A673 (cell line): ENCODE data around the gene ENOX1. TPM values are rescaled to one million over a fixed set of nuclear protein-coding genes. Genes with fewer than 3 reads are reported as not detected.

Source experiments
- BruUV-seq: library from RNA; stranded (reverse); fragments of 400-500 nt; replicated peaks from 2 replicates; lab custom pipeline; 2021; lab: Mats Ljungman, UMichigan
- CTCF ChIA-PET: fragments of 300-600 bp; sonication (Branson Sonifier 250); formaldehyde crosslinking; loops from one replicate; lab custom pipeline; 2022; ENCODE audit warnings: antibody characterized with exemption; lab: Charles Lee
- POLR2A ChIA-PET: fragments of 300-600 bp; sonication (Branson Sonifier 250); formaldehyde crosslinking; loops from one replicate; lab custom pipeline; 2022; ENCODE audit warnings: antibody characterized with exemption; ENCODE audit not compliant: low non-redundant PET; lab: Charles Lee
- DNase-seq: peaks from one replicate; pipeline ENCODE4 v3.0.0-alpha.2; 2015; ENCODE audit warnings: low spot score
- H3K27ac ChIP-seq: fragments of 200-600 bp; sonication (generic); 2 replicates; pipeline ENCODE4 v1.5.1; 2016; ENCODE audit warnings: mixed run types, low read depth, mild to moderate bottlenecking, mixed read lengths, antibody characterized with exemption, low read length; ENCODE audit not compliant: poor library complexity, severe bottlenecking
- H3K27me3 ChIP-seq: fragments of 200-600 bp; sonication (generic); replicated peaks from 2 replicates; pipeline ENCODE4 v1.6.1; 2017; ENCODE audit warnings: mixed run types, low read depth, mild to moderate bottlenecking, mixed read lengths, antibody characterized with exemption, low read length; ENCODE audit not compliant: insufficient read depth, poor library complexity
- H3K36me3 ChIP-seq: fragments of 200-600 bp; sonication (generic); 2 replicates; pipeline ENCODE4 v1.6.1; 2016; ENCODE audit warnings: mixed run types, mild to moderate bottlenecking, mixed read lengths, antibody characterized with exemption, low read length; ENCODE audit not compliant: insufficient read depth, poor library complexity, severe bottlenecking
- H3K4me1 ChIP-seq: fragments of 200-600 bp; sonication (generic); 2 replicates; pipeline ENCODE4 v1.6.1; 2017; ENCODE audit warnings: mixed run types, mild to moderate bottlenecking, mixed read lengths, antibody characterized with exemption, low read length; ENCODE audit not compliant: insufficient read depth, poor library complexity, severe bottlenecking
- H3K4me3 ChIP-seq: fragments of 200-600 bp; sonication (generic); 2 replicates; pipeline ENCODE4 v1.5.1; 2016; ENCODE audit warnings: low read depth, mixed run types, mild to moderate bottlenecking, mixed read lengths, low read length; ENCODE audit not compliant: poor library complexity, severe bottlenecking
- H3K9me3 ChIP-seq: fragments of 200-600 bp; sonication (generic); 2 replicates; pipeline ENCODE4 v1.6.1; 2016; ENCODE audit warnings: mixed run types, low read depth, mild to moderate bottlenecking, mixed read lengths, antibody characterized with exemption, low read length; ENCODE audit not compliant: poor library complexity, severe bottlenecking
- EZH2 ChIP-seq: fragments of 200-600 bp; sonication (generic); IDR thresholded peaks from 2 replicates; pipeline ENCODE4 v1.6.1; 2017; ENCODE audit warnings: borderline replicate concordance, low read depth, mild to moderate bottlenecking, mixed read lengths, antibody characterized with exemption, low read length; ENCODE audit not compliant: poor library complexity, severe bottlenecking
- intact Hi-C: fragments of 100-400 bp; cut with micrococcal nuclease; formaldehyde crosslinking; loops from one replicate; pipeline ENCODE4 v1.10.0; 2022; ENCODE audit not compliant: unreplicated experiment
- total RNA-seq: library from RNA; stranded (reverse); gene quantifications from 2 replicates; pipeline ENCODE4 v1.2.3, GENCODE V29; 2021
- TF ChIP-seq, protein P1 (sequence below): fragments of 300-800, 200-600 bp; sonication (generic); conservative IDR thresholded peaks from 2 replicates; pipeline ENCODE4 v1.5.1; 2017; ENCODE audit warnings: low read depth, mild to moderate bottlenecking, antibody characterized with exemption, low read length, moderate library complexity, mixed read lengths

Gene ENOX1
- total RNA-seq, 1 experiment from 2014 or later, result 4.4 TPM

DNA sequence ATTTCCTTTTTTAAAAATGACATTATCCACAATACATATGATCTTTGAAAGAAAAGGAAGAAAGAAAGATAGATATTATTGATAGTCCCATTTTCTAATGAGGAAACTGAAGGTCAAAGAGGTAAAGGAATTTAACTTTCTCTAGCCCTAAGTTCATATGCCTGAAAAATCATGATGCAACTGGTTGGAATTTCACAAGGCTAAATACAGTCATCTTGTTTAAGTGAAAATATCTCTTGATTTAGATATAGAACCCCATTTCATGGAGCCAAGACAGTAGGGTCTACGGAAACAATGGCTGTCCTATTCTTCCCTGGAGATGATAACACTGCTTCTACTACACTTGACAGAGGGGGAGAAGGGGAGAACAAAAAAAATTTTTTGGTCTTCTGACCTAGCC lies 397.2 kb downstream of the ENOX1 start:
- intact Hi-C loops, result no loop called here
- Histone ChIP-seq H3K4me1 (no peaks in the 10 kb centered on the region), H3K27ac (no peak overlapping the region), H3K4me3 (no peak overlapping the region), H3K36me3 (no peaks in the 10 kb centered on the region), H3K27me3 (no peaks in the 10 kb centered on the region), H3K9me3 (no peaks in the 10 kb centered on the region)
- ChIA-PET POLR2A (no interaction called here), CTCF (no interaction called here)
- TF ChIP-seq, protein P1, sequence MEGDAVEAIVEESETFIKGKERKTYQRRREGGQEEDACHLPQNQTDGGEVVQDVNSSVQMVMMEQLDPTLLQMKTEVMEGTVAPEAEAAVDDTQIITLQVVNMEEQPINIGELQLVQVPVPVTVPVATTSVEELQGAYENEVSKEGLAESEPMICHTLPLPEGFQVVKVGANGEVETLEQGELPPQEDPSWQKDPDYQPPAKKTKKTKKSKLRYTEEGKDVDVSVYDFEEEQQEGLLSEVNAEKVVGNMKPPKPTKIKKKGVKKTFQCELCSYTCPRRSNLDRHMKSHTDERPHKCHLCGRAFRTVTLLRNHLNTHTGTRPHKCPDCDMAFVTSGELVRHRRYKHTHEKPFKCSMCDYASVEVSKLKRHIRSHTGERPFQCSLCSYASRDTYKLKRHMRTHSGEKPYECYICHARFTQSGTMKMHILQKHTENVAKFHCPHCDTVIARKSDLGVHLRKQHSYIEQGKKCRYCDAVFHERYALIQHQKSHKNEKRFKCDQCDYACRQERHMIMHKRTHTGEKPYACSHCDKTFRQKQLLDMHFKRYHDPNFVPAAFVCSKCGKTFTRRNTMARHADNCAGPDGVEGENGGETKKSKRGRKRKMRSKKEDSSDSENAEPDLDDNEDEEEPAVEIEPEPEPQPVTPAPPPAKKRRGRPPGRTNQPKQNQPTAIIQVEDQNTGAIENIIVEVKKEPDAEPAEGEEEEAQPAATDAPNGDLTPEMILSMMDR, result no peak
- no peak for TF ChIP-seq EZH2
- no peak for DNase-seq
- BruUV-seq, result no TSS peak

DNA sequence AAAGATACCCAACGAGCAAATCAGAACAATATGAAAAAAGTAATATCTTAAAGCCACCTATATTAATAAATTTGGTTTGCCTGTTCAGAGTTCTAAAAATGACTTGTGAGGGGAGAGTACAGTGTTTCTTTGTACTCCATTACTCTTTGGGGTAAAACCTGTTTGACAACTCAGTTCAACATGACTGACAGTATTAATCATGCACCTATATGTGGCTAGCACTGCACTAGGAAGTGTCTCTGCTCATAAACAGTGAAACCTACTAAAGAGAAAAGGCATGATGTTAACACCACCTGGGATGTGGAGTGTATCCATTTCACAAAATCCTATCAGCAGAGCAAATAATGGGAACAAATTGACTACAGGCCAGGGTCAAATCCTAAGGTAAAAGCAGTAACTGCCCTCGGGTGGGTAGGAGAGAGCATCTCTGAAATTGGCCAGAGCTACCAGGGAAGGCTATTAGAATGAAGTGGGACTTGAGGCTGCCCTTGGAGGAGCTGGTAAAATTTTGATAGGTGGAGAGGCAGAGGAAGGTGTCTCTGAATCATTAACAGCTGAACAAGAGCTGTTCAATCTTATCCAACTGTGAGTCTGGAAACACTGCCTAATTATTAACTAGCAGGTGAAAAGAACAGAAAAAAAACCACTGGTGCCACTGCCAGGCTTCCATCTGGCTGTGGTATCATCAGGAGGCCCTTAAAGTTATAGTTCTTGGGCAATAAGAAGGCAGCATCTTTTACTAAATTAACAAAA lies 398.3 kb downstream of the ENOX1 start:
- ChIA-PET POLR2A (no interaction called here), CTCF (no interaction called here)
- Histone ChIP-seq H3K27ac (no peak overlapping the region), H3K4me1 (no peaks in the 10 kb centered on the region), H3K9me3 (no peaks in the 10 kb centered on the region), H3K4me3 (no peak overlapping the region), H3K36me3 (no peaks in the 10 kb centered on the region), H3K27me3 (no peaks in the 10 kb centered on the region)
- no peak for DNase-seq
- TF ChIP-seq, protein P1, result no peak
- TF ChIP-seq EZH2, result no peak
- BruUV-seq, result no TSS peak
- intact Hi-C loops, result no loop called here

DNA sequence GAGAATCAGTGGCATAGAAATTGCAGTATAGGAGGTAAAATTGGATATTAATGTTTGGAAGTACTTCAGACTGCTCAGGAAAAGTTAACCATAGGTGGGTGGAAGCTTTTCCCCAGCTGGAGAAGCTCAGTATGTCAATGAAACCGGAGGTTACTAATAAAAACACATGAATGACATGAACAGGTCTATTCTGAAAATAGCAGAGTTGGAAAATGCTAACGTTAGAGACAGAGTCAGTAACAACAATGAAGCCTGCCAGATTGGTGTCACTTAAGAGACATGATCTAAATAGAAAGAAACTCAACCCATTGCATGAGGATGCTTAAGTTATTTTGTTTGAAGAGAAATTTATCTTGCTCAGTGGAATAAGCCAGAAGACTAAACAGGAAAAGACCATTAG lies 398.9 kb downstream of the ENOX1 start:
- CTCF ChIA-PET, result no interaction called here
- BruUV-seq, result no TSS peak
- H3K27me3 ChIP-seq, result no peaks in the 10 kb centered on the region
- H3K4me1 ChIP-seq, result no peaks in the 10 kb centered on the region
- H3K36me3 ChIP-seq, result no peaks in the 10 kb centered on the region
- TF ChIP-seq, protein P1, result no peak
- no peak for TF ChIP-seq EZH2
- POLR2A ChIA-PET, result no interaction called here
- H3K9me3 ChIP-seq, result no peaks in the 10 kb centered on the region
- DNase-seq, result no peak
- intact Hi-C loops, result no loop called here
- no peak overlapping the region for H3K4me3 ChIP-seq
- H3K27ac ChIP-seq, result no peak overlapping the region
